ENCODE data around the gene SETD1A.

GRCh38 chr16:30996985-30997724 lies 39.6 kb downstream of the SETD1A start:
- TF ChIP-seq CTCF (conservative IDR thresholded peaks at IDR 0.05) (no peak), ZFX (IDR thresholded peaks at IDR 0.05) (no peak)
